Measurements from ENCODE around the gene RYR2.

GRCh38 chr1:237112663-237113062, 70.7 kb downstream of the RYR2 start:
- TF ChIP-seq ZNF384 (IDR thresholded peaks at IDR 0.05) (no peak), ELF4 (IDR thresholded peaks at IDR 0.05) (no peak), FOXM1 (IDR thresholded peaks at IDR 0.05; ENCODE audit: borderline replicate concordance) (no peak), SUZ12 (IDR thresholded peaks at IDR 0.05) (no peak), SP1 (IDR thresholded peaks at IDR 0.05) (no peak), TARDBP (IDR thresholded peaks at IDR 0.05) (no peak), FOXA1 (IDR thresholded peaks at IDR 0.05) (no peak), CTBP1 (IDR thresholded peaks at IDR 0.05; ENCODE audit: borderline replicate concordance) (no peak), PKNOX1 (IDR thresholded peaks at IDR 0.05) (no peak), BHLHE40 (IDR thresholded peaks at IDR 0.05; ENCODE audit: borderline replicate concordance) (no peak), FOXK2 (IDR thresholded peaks at IDR 0.05) (no peak)

Data from HEK293T (cell line).